22Rv1 (cell line): ENCODE measurements around the gene USB1.

Source experiments
- H3K27ac ChIP-seq: fragments of 450-650 bp; 2 replicates; pipeline ENCODE4 v1.5.1; 2017
- ZFX ChIP-seq: fragments of 450-650 bp; IDR thresholded peaks from 2 replicates; pipeline ENCODE4 v1.6.1; 2017; ENCODE audit warnings: antibody characterized with exemption, borderline replicate concordance
- TF ChIP-seq, protein P1 (sequence below): fragments of 450-650 bp; IDR thresholded peaks from 2 replicates; pipeline ENCODE4 v1.5.1; 2017; ENCODE audit warnings: mild to moderate bottlenecking

Gene USB1

DNA sequence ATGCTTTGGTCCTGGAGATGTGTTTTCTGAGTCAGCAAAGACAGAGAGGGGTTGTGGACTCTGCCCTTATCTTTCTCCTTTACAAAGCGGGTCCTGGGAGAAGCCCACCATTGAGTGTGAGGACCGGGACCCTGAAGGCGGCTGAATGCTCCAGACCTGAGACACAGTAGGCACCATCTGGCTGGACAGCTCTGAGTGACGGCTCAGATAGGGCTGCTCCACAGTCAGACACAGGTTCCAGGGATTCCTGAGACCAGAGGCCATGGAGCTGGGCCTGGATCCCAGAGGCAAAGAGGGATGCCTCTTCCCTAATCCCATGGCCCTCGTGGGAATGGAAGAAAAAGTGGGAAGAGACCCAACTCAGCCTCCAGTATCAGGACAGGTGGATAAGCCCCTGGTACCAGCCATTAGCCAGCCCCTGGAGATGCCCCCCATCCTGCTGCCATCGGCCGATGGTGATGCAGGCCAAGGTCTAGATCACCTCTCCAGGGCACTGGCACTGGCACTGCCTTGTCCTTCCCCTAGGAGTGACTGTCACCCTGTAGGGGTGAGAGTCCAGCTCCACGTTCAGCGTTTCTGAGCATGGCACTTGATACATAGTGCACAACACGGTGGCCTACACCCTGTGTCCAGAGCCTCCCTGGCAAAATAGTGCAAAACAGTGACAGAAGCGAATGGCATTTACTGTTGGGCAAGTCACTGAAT, 29.1 kb downstream of the USB1 start:
- H3K27ac ChIP-seq = no peak overlapping the region
- TF ChIP-seq ZFX = no peak
- TF ChIP-seq, protein P1, sequence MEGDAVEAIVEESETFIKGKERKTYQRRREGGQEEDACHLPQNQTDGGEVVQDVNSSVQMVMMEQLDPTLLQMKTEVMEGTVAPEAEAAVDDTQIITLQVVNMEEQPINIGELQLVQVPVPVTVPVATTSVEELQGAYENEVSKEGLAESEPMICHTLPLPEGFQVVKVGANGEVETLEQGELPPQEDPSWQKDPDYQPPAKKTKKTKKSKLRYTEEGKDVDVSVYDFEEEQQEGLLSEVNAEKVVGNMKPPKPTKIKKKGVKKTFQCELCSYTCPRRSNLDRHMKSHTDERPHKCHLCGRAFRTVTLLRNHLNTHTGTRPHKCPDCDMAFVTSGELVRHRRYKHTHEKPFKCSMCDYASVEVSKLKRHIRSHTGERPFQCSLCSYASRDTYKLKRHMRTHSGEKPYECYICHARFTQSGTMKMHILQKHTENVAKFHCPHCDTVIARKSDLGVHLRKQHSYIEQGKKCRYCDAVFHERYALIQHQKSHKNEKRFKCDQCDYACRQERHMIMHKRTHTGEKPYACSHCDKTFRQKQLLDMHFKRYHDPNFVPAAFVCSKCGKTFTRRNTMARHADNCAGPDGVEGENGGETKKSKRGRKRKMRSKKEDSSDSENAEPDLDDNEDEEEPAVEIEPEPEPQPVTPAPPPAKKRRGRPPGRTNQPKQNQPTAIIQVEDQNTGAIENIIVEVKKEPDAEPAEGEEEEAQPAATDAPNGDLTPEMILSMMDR = no peak

DNA sequence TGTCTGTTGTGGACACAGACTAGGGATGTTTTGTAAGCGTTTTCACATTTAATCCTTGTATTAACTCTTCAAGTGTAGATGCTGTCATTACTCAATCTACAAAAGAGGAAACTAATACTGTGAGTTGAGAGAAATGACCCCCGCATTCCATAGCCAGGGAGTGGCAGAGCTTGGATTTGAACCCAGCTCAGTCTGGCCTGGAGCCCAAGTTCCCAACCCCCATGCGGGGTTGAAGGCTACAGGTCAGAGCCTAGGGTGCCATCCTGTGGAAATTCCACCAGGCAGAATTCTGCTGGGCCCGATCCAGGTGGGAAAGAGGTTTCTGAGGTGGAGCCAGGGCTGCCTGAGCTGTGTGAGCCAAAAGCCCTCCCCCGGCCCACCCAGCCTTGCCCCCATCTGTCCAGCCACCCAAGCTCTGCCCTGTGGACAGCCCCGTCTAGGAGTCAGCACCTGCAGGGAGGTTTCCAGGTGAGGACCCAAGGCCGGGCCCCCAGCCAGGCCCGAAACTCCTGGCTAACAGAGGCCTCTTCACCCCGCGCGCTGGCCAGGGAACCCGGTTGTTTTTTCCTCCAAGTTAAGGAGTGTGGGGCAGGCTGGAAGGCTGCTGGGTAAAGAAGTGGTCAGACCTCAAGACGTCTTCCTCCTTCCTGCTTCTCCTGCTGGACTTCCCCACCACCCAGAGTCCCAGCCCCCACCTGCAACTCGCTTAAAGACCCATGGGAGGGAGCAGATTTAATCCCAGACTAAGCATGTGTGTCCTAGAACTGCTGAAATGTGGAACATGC, 30.0 kb downstream of the USB1 start:
- H3K27ac ChIP-seq = no peak overlapping the region
- TF ChIP-seq, protein P1 = no peak
- TF ChIP-seq ZFX = no peak

DNA sequence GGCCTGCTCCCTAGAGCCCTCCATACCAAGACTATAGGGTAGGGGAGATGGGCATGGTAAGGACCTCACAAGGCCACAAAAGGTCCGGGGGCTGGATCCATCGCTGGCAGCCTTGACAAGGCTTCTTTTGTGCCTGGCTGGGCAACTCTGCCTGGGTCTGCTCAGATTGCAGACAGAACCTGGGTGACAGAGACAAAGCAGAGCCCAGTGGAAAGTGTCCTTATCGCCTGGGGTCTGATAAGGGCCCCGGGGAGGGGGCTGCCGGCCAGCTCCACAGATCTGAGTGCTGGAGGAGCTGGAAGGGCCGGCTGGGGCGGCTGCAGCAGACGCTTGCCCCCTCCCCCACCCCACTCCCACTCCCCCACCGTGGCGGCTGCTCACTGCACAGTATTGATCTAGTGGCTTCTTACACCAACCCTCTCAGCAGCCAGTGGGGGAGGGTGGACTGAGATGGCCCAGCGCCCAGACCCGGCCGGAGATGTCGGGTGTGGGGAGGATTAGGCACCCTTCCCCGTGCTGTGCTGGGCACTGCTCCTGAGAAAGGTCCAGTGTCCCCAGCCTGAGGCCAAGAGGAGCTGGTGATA, 31.6 kb downstream of the USB1 start:
- TF ChIP-seq, protein P1 = no peak
- no peak for TF ChIP-seq ZFX
- H3K27ac ChIP-seq = no peak overlapping the region

DNA sequence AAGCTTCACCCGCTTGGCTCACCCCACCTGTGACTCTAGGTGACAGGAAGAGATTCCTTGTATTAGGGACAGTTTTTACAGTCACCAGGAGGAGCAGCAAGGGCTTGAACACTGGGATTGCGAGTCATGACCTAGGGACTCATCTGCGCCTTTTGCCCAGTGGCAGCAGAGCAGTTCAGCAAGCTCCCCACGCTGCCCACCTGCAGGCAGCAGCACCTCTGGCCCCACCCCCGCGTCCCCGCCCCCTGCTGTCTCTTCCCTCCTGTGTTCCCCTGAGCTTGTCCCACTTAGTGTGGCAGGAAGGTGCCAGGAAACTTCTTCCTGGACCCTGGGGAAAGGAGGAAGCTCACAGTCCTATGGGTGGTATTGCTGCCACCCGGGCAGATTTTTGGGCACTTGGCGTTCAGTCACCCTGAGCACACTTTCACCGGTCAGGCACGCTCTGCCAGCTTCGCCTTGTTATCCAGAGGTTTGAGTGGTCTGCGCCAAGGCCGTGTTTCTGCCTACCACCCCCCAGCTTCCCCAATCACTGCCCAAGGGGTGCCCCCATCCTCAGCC, 33.0 kb downstream of the USB1 start:
- TF ChIP-seq ZFX = no peak
- TF ChIP-seq, protein P1 = no peak
- H3K27ac ChIP-seq = no peak overlapping the region

DNA sequence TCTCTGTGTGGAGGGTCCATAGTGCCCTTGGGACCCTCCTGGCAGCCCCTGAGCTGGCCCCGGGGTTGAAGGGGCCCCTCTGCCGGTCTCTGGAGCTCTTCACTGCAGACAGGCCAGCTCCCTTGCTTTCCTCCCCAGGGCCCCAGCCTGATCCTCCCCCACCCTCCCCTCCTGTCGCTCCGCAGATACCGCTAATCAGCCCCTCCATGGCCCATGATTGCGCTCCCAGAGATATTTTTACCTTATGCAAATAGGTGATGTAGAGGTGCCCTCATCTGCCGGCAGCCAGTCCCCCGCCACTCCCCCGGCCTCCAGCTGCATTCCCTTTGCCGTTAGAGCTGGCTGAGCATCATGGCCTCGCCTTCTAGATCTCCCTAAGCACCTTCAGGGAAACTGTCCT, 33.6 kb downstream of the USB1 start:
- TF ChIP-seq, protein P1 = no peak
- no peak for TF ChIP-seq ZFX
- no peak overlapping the region for H3K27ac ChIP-seq

DNA sequence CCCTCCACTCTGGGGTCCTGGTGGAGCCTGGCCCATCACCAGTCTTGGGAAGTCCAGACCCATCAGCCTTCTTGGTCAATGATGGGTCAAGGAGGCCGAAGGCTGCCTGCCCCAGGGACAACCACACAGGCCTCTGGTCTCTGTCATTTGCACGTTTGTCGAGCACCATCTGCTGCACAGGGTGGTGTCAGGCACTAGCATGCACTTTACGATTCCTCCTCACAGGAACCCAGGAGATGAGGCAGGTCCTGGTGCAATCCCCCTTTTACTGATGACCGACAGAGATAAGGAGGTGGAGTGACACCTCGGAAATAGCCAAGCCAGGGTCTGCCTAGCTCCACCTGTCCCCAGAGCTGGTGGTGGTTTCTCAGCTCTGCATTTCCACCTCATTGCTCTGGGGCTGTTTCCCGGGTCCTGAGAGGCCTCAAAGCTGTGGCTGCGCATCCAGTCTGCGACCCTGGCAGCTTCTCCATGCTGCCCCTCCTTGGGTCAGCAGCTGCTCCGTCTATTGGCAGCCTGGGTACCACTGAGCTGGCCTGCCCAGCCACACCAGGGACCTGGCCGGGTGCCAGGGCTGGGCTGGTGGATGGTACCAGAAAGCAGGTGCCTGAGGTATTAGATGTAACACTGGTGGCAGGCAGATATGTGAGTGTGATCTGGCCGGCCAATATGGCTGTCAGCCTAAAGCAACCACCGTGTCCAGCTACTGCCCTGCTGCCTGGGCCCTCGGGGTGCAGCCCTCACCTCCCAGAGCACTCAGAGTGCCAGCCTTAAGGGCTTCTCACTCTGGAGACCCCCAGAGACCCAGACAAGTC, 34.4 kb downstream of the USB1 start:
- H3K27ac ChIP-seq = no peak overlapping the region
- TF ChIP-seq, protein P1 = no peak
- TF ChIP-seq ZFX = no peak
